GM12878 (cell line): ENCODE measurements around the gene TRAPPC12. TPM values are rescaled to one million over a fixed set of nuclear protein-coding genes. Genes with fewer than 3 reads are reported as not detected.

Source experiments
- ATAC-seq: fragments of 200-7000 bp; cut with Tn5 transposase; 3 replicates; pipeline ENCODE4 v1.9.1; 2020; ENCODE audit warnings: mild to moderate bottlenecking, moderate library complexity
- BruUV-seq: library from RNA; stranded (reverse); fragments of 400-500 nt; replicated peaks from 2 replicates; lab custom pipeline; 2021; lab: Mats Ljungman, UMichigan
- CTCF ChIA-PET: fragments of 300-600 bp; sonication (Branson Sonifier 250); formaldehyde crosslinking; extraction: SDS; loops from one replicate; lab custom pipeline; 2021; ENCODE audit warnings: inconsistent platforms; lab: Yijun Ruan, JAX
- POLR2A ChIA-PET: fragments of 350-600 bp; formaldehyde crosslinking; extraction: SDS; loops from one replicate; lab custom pipeline; 2021; ENCODE audit warnings: inconsistent platforms; lab: Charles Lee
- RAD21 ChIA-PET: fragments of 300-600 bp; sonication (Branson Sonifier 250); formaldehyde crosslinking; loops from one replicate; lab custom pipeline; 2023; ENCODE audit warnings: antibody characterized with exemption; ENCODE audit not compliant: unreplicated experiment; lab: Charles Lee
- SMC1A ChIA-PET: fragments of 300-600 bp; sonication (Branson Sonifier 250); formaldehyde crosslinking; loops from one replicate; lab custom pipeline; 2023; ENCODE audit not compliant: unreplicated experiment, uncharacterized antibody; lab: Charles Lee
- DNase-seq: peaks from one replicate; pipeline ENCODE4 v3.0.0-alpha.2; 2011; ENCODE audit warnings: low read depth, low spot score
- FAIRE-seq: peaks from 3 replicates; lab custom pipeline; 2011; peaks lifted over from hg19 to GRCh38; lab: Jason Lieb, UNC
- H2AFZ ChIP-seq: 2 replicates; pipeline ENCODE4 v1.6.0; 2011; ENCODE audit warnings: low read depth, low read length, control low read depth; ENCODE audit not compliant: control insufficient read depth
- H3K27ac ChIP-seq: 2 replicates; pipeline ENCODE4 v1.5.1; 2011; ENCODE audit warnings: control low read depth; ENCODE audit not compliant: control insufficient read depth, insufficient read depth
- H3K27me3 ChIP-seq, 2 experiments: replicated peaks in 1 of 2; 2 replicates each; pipeline versions ENCODE4 v1.6.0 to v1.6.1; 2011; ENCODE audit warnings: low read length in 1 of 2; ENCODE audit not compliant: control insufficient read depth in 2 of 2, insufficient read depth in 2 of 2
- H3K36me3 ChIP-seq, 2 experiments: 2 replicates each; pipeline ENCODE4 v1.5.1; 2011; ENCODE audit warnings: low read length in 1 of 2; ENCODE audit not compliant: control insufficient read depth in 2 of 2, insufficient read depth in 2 of 2
- H3K4me1 ChIP-seq: 2 replicates; pipeline ENCODE4 v1.6.1; 2011; ENCODE audit warnings: mild to moderate bottlenecking, low read length, moderate library complexity, mixed read lengths; ENCODE audit not compliant: control insufficient read depth, insufficient read depth
- H3K4me2 ChIP-seq: 2 replicates; pipeline ENCODE4 v1.6.0; 2011; ENCODE audit warnings: control low read depth; ENCODE audit not compliant: control insufficient read depth, insufficient read depth
- H3K4me3 ChIP-seq: fragments of 200-600 bp; sonication (generic); 2 replicates; pipeline ENCODE4 v1.5.1; 2016
- H3K79me2 ChIP-seq: 2 replicates; pipeline ENCODE4 v1.6.0; 2011; ENCODE audit warnings: low read length; ENCODE audit not compliant: control insufficient read depth, insufficient read depth
- H3K9ac ChIP-seq: 2 replicates; pipeline ENCODE4 v1.8.0; 2011; ENCODE audit warnings: low read length, control low read depth, mixed read lengths; ENCODE audit not compliant: control insufficient read depth, insufficient read depth
- H3K9me3 ChIP-seq: replicated peaks from 3 replicates; pipeline ENCODE4 v1.5.1; 2011; ENCODE audit warnings: mild to moderate bottlenecking, low read length; ENCODE audit not compliant: control insufficient read depth, insufficient read depth
- H4K20me1 ChIP-seq: 2 replicates; pipeline ENCODE4 v1.6.0; 2011; ENCODE audit not compliant: control insufficient read depth, insufficient read depth
- BMI1 ChIP-seq: fragments of 450-650 bp; IDR thresholded peaks from 2 replicates; pipeline ENCODE4 v1.6.1; 2016; ENCODE audit warnings: mild to moderate bottlenecking, moderate library complexity, borderline replicate concordance
- EED ChIP-seq: sonication (generic); IDR thresholded peaks from 2 replicates; pipeline ENCODE4 v1.6.1; 2016; ENCODE audit warnings: antibody characterized with exemption, low read depth
- EP300 ChIP-seq, 2 experiments: fragments of 150-350 bp in 1 of 2; IDR thresholded peaks; 2 replicates each; pipeline ENCODE4 v1.6.1; 2011 to 2012; ENCODE audit warnings: low read depth in 2 of 2, low read length in 2 of 2, borderline replicate concordance in 1 of 2, improper control_type of control experiment in 1 of 2, inconsistent platforms in 1 of 2; ENCODE audit not compliant: control insufficient read depth in 1 of 2
- FOXK2 ChIP-seq: fragments of 450-650 bp; IDR thresholded peaks from 2 replicates; pipeline ENCODE4 v1.6.1; 2017; ENCODE audit warnings: mild to moderate bottlenecking, moderate library complexity
- GABPA ChIP-seq: IDR thresholded peaks from 2 replicates; pipeline ENCODE4 v1.6.1; 2014; ENCODE audit warnings: antibody characterized with exemption, low read depth, mild to moderate bottlenecking, inconsistent platforms
- GATAD2B ChIP-seq: fragments of 450-650 bp; conservative IDR thresholded peaks from 2 replicates; pipeline ENCODE4 v1.6.1; 2017; ENCODE audit warnings: low read depth, mild to moderate bottlenecking, moderate library complexity
- HDGF ChIP-seq: fragments of 450-650 bp; IDR thresholded peaks from 2 replicates; pipeline ENCODE4 v1.6.1; 2016; ENCODE audit warnings: antibody characterized with exemption
- IKZF1 ChIP-seq: fragments of 450-650 bp; conservative IDR thresholded peaks from 2 replicates; pipeline ENCODE4 v1.6.1; 2017; ENCODE audit warnings: antibody characterized with exemption, mild to moderate bottlenecking
- IRF4 ChIP-seq: IDR thresholded peaks from 2 replicates; pipeline ENCODE4 v1.6.1; 2011; ENCODE audit warnings: low read depth, low read length
- MTA2 ChIP-seq: fragments of 450-650 bp; IDR thresholded peaks from 2 replicates; pipeline ENCODE4 v1.6.1; 2016; ENCODE audit warnings: low read depth, mild to moderate bottlenecking, moderate library complexity
- MTA3 ChIP-seq: IDR thresholded peaks from 2 replicates; pipeline ENCODE4 v1.6.1; 2012; ENCODE audit warnings: low read length, inconsistent platforms, borderline replicate concordance
- NR2F1 ChIP-seq: fragments of 450-650 bp; conservative IDR thresholded peaks from 2 replicates; pipeline ENCODE4 v1.6.1; 2017; ENCODE audit warnings: mild to moderate bottlenecking
- NRF1 ChIP-seq: conservative IDR thresholded peaks from 2 replicates; pipeline ENCODE4 v1.6.1; 2011; ENCODE audit warnings: mild to moderate bottlenecking, low read depth, low read length, improper control_type of control experiment
- PKNOX1 ChIP-seq: fragments of 450-650 bp; IDR thresholded peaks from 2 replicates; pipeline ENCODE4 v1.6.1; 2016; ENCODE audit warnings: mild to moderate bottlenecking
- RCOR1 ChIP-seq: conservative IDR thresholded peaks from 2 replicates; pipeline ENCODE4 v1.6.1; 2012; ENCODE audit warnings: low read depth, low read length, improper control_type of control experiment
- SMAD5 ChIP-seq: IDR thresholded peaks from 2 replicates; pipeline ENCODE4 v1.6.1; 2016; ENCODE audit warnings: antibody characterized with exemption, low read depth
- SP1 ChIP-seq: IDR thresholded peaks from one replicate; pipeline ENCODE4 v1.6.1; 2011; ENCODE audit warnings: low read depth, low read length
- TCF12 ChIP-seq: IDR thresholded peaks from 2 replicates; pipeline ENCODE4 v1.6.1; 2011; ENCODE audit warnings: low read depth, mild to moderate bottlenecking, low read length
- USF1 ChIP-seq: IDR thresholded peaks from 2 replicates; pipeline ENCODE4 v1.6.1; 2011; ENCODE audit warnings: borderline replicate concordance, low read depth, mild to moderate bottlenecking, moderate library complexity, mixed read lengths, low read length; ENCODE audit not compliant: insufficient read depth; ENCODE audit errors: extremely low read length
- YY1 ChIP-seq: IDR thresholded peaks from 2 replicates; pipeline ENCODE4 v1.6.1; 2011; ENCODE audit warnings: low read depth, mild to moderate bottlenecking, low read length
- ZBED1 ChIP-seq: IDR thresholded peaks from 2 replicates; pipeline ENCODE4 v1.6.1; 2016; ENCODE audit warnings: borderline replicate concordance
- ZNF274 ChIP-seq: IDR thresholded peaks from one replicate; pipeline ENCODE4 v1.8.0; 2011; ENCODE audit not compliant: insufficient read length, insufficient read depth
- WGBS: methylation state at CpG from one replicate; pipeline ENCODE4 v1.1.6; 2016; ENCODE audit warnings: low lambda C conversion rate; ENCODE audit not compliant: insufficient replicate concordance, insufficient coverage; ENCODE audit errors: missing lambda C conversion rate; 5-methylcytosine and 5-hydroxymethylcytosine counted together
- in situ Hi-C: fragments of 300-500 bp; cut with MboI; formaldehyde crosslinking; loops from 9 replicates; pipeline ENCODE4 v1.14.3; 2018; ENCODE audit warnings: mixed read lengths
- intact Hi-C: fragments of 100-400 bp; cut with micrococcal nuclease; formaldehyde crosslinking; loops from one replicate; pipeline ENCODE4 v1.14.2; 2022; ENCODE audit not compliant: unreplicated experiment
- polyA plus RNA-seq, 11 experiments: library from polyadenylated mRNA; depleted of rRNA in 4 of 11; unstranded in 6 of 11; stranded (reverse) in 5 of 11; fragments of >200 nt; fragmentation: Nextera tagmentation in 4 of 11; fragmentation: Illumina TruSeq in 1 of 11; extraction: Ambion mirVana in 4 of 11; extraction: Trizol in 1 of 11; gene quantifications; 1 replicate in 1 of 11; 2 replicates in 10 of 11; pipeline versions ENCODE4 v1.2.1 to v1.2.3, GENCODE V29; 2011 to 2016; ENCODE audit warnings: inconsistent platforms in 2 of 11, missing spikeins in 2 of 11, low read depth in 1 of 11
- total RNA-seq, 4 experiments: library from RNA; depleted of rRNA in 3 of 4; stranded (reverse); fragments of >200 nt in 3 of 4; fragmentation: Illumina TruSeq in 1 of 4; extraction: Trizol in 1 of 4; gene quantifications; 2 replicates each; pipeline versions ENCODE4 v1.2.1 to v1.2.3, GENCODE V29; 2013 to 2021

Gene TRAPPC12
- total and polyA plus RNA-seq, 10 of the 15 experiments (the other 5 are each of a cell fraction or from before 2014, with no cell fraction given) = 8.6 to 77.1 (median 37.4) TPM

- no peak for TF ChIP-seq HDGF
- TF ChIP-seq GATAD2B = no peak
- TF ChIP-seq EP300 (IDR thresholded peaks at IDR 0.05; ENCODE audit: borderline replicate concordance in 1 of 2, control insufficient read depth in 1 of 2, low read depth in 2 of 2, low read length in 2 of 2) = 0 out of 4 replicates have a peak, but pooled peaks of 1 of the 2 experiments have one; percentile 20
- peak; percentile 58; the same call in 1 of the 2 replicates for TF ChIP-seq NR2F1
- TF ChIP-seq ZNF274 = no peak
- TF ChIP-seq MTA2 = 0 out of 2 replicates have a peak, but pooled peaks have one; percentile 40
Observed at GRCh38 chr2:3377279-3377611, 2.2 kb upstream of the TRAPPC12 start (continued).

GRCh38 chr2:3377612-3378432 lies 1.7 kb upstream of the TRAPPC12 start, which contains the start of gene EIPR1:
Gene EIPR1 (minus strand): TSS chr2:3377818. CDS start chr2:3377689, 129 bp downstream.
- H3K79me2 ChIP-seq = peaks cover 34% of the 10 kb centered on the region
- POLR2A ChIA-PET = interaction anchor here (0.5 to 1.1 kb wide), 4 partner anchors 14 to 378 kb away, joined by 3 to 8 read pairs (median 4); no protein-coding TSS in a partner anchor
- 0 out of 2 replicates have a peak, but pooled peaks have one; percentile 11 for TF ChIP-seq RCOR1
- peak; percentile 73; the same call in 1 of the 2 replicates for TF ChIP-seq SMAD5
- TF ChIP-seq MTA3 = no peak
- TF ChIP-seq SP1 = peak; percentile 61
- TF ChIP-seq EED = 0 out of 2 replicates have a peak, but pooled peaks have one; percentile 26
- peak; percentile 49; the same call in 1 of the 2 replicates for TF ChIP-seq ZBED1
- peak; percentile 59 for TF ChIP-seq NRF1
- peak; percentile 83 for TF ChIP-seq YY1
- peak; percentile 90 for TF ChIP-seq IKZF1
- TF ChIP-seq PKNOX1 = peak; percentile 68
- peak; percentile 55; the same call in 1 of the 2 replicates for TF ChIP-seq FOXK2
- no peak for TF ChIP-seq USF1
- TF ChIP-seq GABPA = peak; percentile 54
- TF ChIP-seq BMI1 = no peak
- peak; percentile 69; the same call in 1 of the 2 replicates for TF ChIP-seq IRF4
- TF ChIP-seq TCF12 = 0 out of 2 replicates have a peak, but pooled peaks have one; percentile 9

More at GRCh38 chr2:3377612-3378432, 1.7 kb upstream of the TRAPPC12 start, which contains the start of gene EIPR1:
- no TSS peak for BruUV-seq
- peak; percentile 97 for FAIRE-seq
- WGBS = 4% methylated on average over 57 of the region's 57 CpGs
- Histone ChIP-seq H3K36me3 (no peaks in the 10 kb centered on the region), H2AFZ (peak within 1 kb of the TSS; percentile 92), H3K9ac (peak within 1 kb of the TSS; percentile 89), H3K27ac (peak within 1 kb of the TSS; percentile 82), H3K4me1 (peaks cover 11% of the 10 kb centered on the region), H3K27me3 (no peaks in the 10 kb centered on the region), H4K20me1 (no peaks in the 10 kb centered on the region), H3K9me3 (no peaks in the 10 kb centered on the region), H3K4me3 (peak within 1 kb of the TSS; percentile 70), H3K4me2 (peak within 1 kb of the TSS; percentile 96)
- in situ Hi-C loops = no loop called here
- peak; percentile 92 for DNase-seq
- intact Hi-C loops = loop anchor here (1.0 to 5.0 kb wide), 2 partner anchors 180 to 199 kb away; partner anchors contain the start of genes RNASEH1 and RPS7
- ChIA-PET SMC1A (interaction anchor here (0.7 to 1.1 kb wide), 5 partner anchors 19 to 274 kb away, joined by 3 to 4 read pairs (median 4); no protein-coding TSS in a partner anchor), RAD21 (interaction anchor here (1.0 to 2.3 kb wide), 4 partner anchors 19 to 275 kb away, joined by 3 to 9 read pairs (median 6); no protein-coding TSS in a partner anchor), CTCF (interaction anchor here (1.3 to 4.6 kb wide), 2 partner anchors 46 to 84 kb away, joined by 6 to 21 read pairs; no protein-coding TSS in a partner anchor)
- peak; percentile 89 for ATAC-seq
